ENCODE results near the gene PTGES3L. TPM values are rescaled to one million over a fixed set of nuclear protein-coding genes. Genes with fewer than 3 reads are reported as not detected.

Gene PTGES3L
- total and polyA plus RNA-seq, 2 of the 13 experiments (the other 11 are each of a cell fraction or from before 2014, with no cell fraction given) = 1.2 to 2.9 TPM

GRCh38 chr17:42997984-42998938 is 18.4 kb upstream of the PTGES3L start, which contains the start of gene RPL27 (continued):
- TF ChIP-seq ZNF224 (CRISPR knock-in tag; IDR thresholded peaks at IDR 0.05) = peak; percentile 73
- peak; percentile 68 for TF ChIP-seq TGIF2 (CRISPR knock-in tag; IDR thresholded peaks at IDR 0.05)
- TF ChIP-seq MXD1 (CRISPR knock-in tag; IDR thresholded peaks at IDR 0.05) = peak; percentile 92
- TF ChIP-seq ATRX (CRISPR knock-in tag; IDR thresholded peaks at IDR 0.05; ENCODE audit: borderline replicate concordance) = no peak; the same call in 1 of the 2 replicates
- no peak; the same call in none of the 2 replicates for TF ChIP-seq ZNF567 (CRISPR knock-in tag; IDR thresholded peaks at IDR 0.05; ENCODE audit: borderline replicate concordance)
- peak; percentile 85 for TF ChIP-seq HINFP (CRISPR knock-in tag; IDR thresholded peaks at IDR 0.05; ENCODE audit: low read depth)
- peak; percentile 100 for TF ChIP-seq ZNF614 (CRISPR knock-in tag; IDR thresholded peaks at IDR 0.05; ENCODE audit: borderline replicate concordance)
- no peak for TF ChIP-seq TRIM24 (CRISPR knock-in tag; IDR thresholded peaks at IDR 0.05)
- peak; percentile 93; the same call in 1 of the 2 replicates for TF ChIP-seq CCDC6 (CRISPR knock-in tag; IDR thresholded peaks at IDR 0.05)
- no peak for TF ChIP-seq E2F2 (CRISPR knock-in tag; IDR thresholded peaks at IDR 0.05; ENCODE audit: borderline replicate concordance)
- TF ChIP-seq ZNF691 (CRISPR knock-in tag; IDR thresholded peaks at IDR 0.05; ENCODE audit: borderline replicate concordance, low read depth) = peak; percentile 99
- TF ChIP-seq RFX3 (CRISPR knock-in tag; IDR thresholded peaks at IDR 0.05) = no peak
- peak; percentile 99 for TF ChIP-seq HOXA3 (CRISPR knock-in tag; IDR thresholded peaks at IDR 0.05)
- TF ChIP-seq ZNF740 (CRISPR knock-in tag; IDR thresholded peaks at IDR 0.05) = no peak
- peak; percentile 96 for TF ChIP-seq MAX (IDR thresholded peaks at IDR 0.05)
- no peak for TF ChIP-seq ZBTB1 (CRISPR knock-in tag; IDR thresholded peaks at IDR 0.05; ENCODE audit: borderline replicate concordance)
- TF ChIP-seq ZNF136 (CRISPR knock-in tag; IDR thresholded peaks at IDR 0.05; ENCODE audit: low read depth) = peak; percentile 66; the same call in 1 of the 2 replicates
- TF ChIP-seq PAF1 (CRISPR knock-in tag; IDR thresholded peaks at IDR 0.05) = no peak
- TF ChIP-seq ZFP62 (CRISPR knock-in tag; IDR thresholded peaks at IDR 0.05) = no peak
- TF ChIP-seq FOSL1 (CRISPR knock-in tag; IDR thresholded peaks at IDR 0.05; ENCODE audit: borderline replicate concordance) = no peak
- TF ChIP-seq ZKSCAN1 (IDR thresholded peaks at IDR 0.05; ENCODE audit: low read length) = peak; percentile 95
- TF ChIP-seq ZNF557 (CRISPR knock-in tag; IDR thresholded peaks at IDR 0.05) = no peak; the same call in 1 of the 2 replicates

Data from HepG2 (cell line).